ENCODE results near the gene LCE3E.
"Not testable (repeated sequence)": the region's sequence is repeated elsewhere in the genome, so short reads cannot be mapped to it uniquely, and the experiment has no call there.

LCE3E gene

GRCh38 chr1:152577168-152577567, 10.6 kb upstream of the LCE3E start:
- Histone ChIP-seq H3K27me3 (ENCODE audit: insufficient read depth, low read length, poor library complexity) (peaks cover 9% of the 10 kb centered on the region), H3K4me2 (ENCODE audit: insufficient read depth, low read length) (no peak overlapping the region), H3K4me1 (ENCODE audit: insufficient read depth, low read length) (no peaks in the 10 kb centered on the region), H2AFZ (ENCODE audit: low read depth, low read length) (no peak overlapping the region), H3K79me2 (ENCODE audit: insufficient read depth, low read length) (no peaks in the 10 kb centered on the region), H3K4me3 (ENCODE audit: low read depth in 1 of 2, low read length in 2 of 2) (no peak overlapping the region), H3K9me3 (ENCODE audit: insufficient read depth, low read length, severe bottlenecking) (no peaks in the 10 kb centered on the region), H3K27ac (ENCODE audit: low read length) (no peak overlapping the region), H4K20me1 (ENCODE audit: insufficient read depth, low read length) (no peaks in the 10 kb centered on the region), H3K36me3 (ENCODE audit: insufficient read depth, low read length) (no peaks in the 10 kb centered on the region), H3K9ac (ENCODE audit: low read depth, low read length) (no peak overlapping the region)
- DNase-seq (no peak), ATAC-seq (ENCODE audit: insufficient read depth, low read depth) (no peak)
- TF ChIP-seq CTCF (IDR thresholded peaks at IDR 0.05; ENCODE audit: borderline replicate concordance, extremely low read depth, low read length, poor library complexity, severe bottlenecking), result no peak
- no peak for TF ChIP-seq EZH2 (IDR thresholded peaks at IDR 0.05; ENCODE audit: borderline replicate concordance, low read depth, low read length, severe bottlenecking)

DNA sequence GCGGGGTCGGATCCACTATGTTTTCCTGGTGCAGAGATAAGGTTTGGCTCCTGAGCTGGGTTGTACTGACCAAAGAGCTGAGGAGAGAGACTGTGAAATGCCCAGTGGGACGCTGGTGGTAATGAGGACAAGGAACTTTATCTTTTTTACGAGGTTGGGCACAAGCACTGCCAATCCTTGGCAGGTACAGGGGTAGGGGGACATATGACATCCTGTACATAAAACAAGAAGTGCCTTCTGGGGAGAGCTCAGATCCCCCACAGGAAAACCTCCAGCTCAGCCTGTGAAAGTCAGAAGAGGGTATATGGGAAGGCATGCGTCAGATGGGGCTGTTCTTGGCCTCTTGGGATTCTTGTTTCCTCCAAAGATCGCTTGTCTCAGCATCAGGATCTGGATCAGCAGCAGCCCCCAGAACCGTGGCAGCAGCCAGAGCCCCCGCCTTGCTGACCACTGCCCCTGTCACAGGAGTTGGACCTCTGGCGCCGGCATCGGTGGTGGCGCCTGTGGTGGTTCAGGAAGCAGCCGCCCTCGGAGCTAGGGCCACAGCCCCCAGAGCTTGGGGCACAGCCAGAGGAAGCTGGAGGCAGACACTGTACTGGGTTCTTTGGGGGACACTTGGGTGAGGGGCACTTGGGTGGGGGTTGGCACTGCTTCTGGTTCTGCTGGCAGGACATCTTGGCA, 905 bp downstream of the LCE3E start:
- H3K4me2 ChIP-seq (ENCODE audit: insufficient read depth, low read length), result no peak overlapping the region
- ATAC-seq (ENCODE audit: insufficient read depth, low read depth), result no peak
- H3K27ac ChIP-seq (ENCODE audit: low read length), result no peak overlapping the region
- no peaks in the 10 kb centered on the region for H3K36me3 ChIP-seq (ENCODE audit: insufficient read depth, low read length)
- no peaks in the 10 kb centered on the region for H3K4me1 ChIP-seq (ENCODE audit: insufficient read depth, low read length)
- no peaks in the 10 kb centered on the region for H3K27me3 ChIP-seq (ENCODE audit: insufficient read depth, low read length, poor library complexity)
- no peaks in the 10 kb centered on the region for H4K20me1 ChIP-seq (ENCODE audit: insufficient read depth, low read length)
- DNase-seq, result no peak
- H3K4me3 ChIP-seq (ENCODE audit: low read depth in 1 of 2, low read length in 2 of 2), result no peak overlapping the region
- TF ChIP-seq CTCF (IDR thresholded peaks at IDR 0.05; ENCODE audit: borderline replicate concordance, extremely low read depth, low read length, poor library complexity, severe bottlenecking), result no peak
- TF ChIP-seq EZH2 (IDR thresholded peaks at IDR 0.05; ENCODE audit: borderline replicate concordance, low read depth, low read length, severe bottlenecking), result no peak
- no peaks in the 10 kb centered on the region for H3K9me3 ChIP-seq (ENCODE audit: insufficient read depth, low read length, severe bottlenecking)
- no peaks in the 10 kb centered on the region for H3K79me2 ChIP-seq (ENCODE audit: insufficient read depth, low read length)
- H3K9ac ChIP-seq (ENCODE audit: low read depth, low read length), result no peak overlapping the region
- no peak overlapping the region for H2AFZ ChIP-seq (ENCODE audit: low read depth, low read length)

- H3K27me3 ChIP-seq (ENCODE audit: insufficient read depth, low read length, poor library complexity), result no peaks in the 10 kb centered on the region
- ATAC-seq (ENCODE audit: insufficient read depth, low read depth), result no peak
- no peak overlapping the region for H3K9ac ChIP-seq (ENCODE audit: low read depth, low read length)
- H2AFZ ChIP-seq (ENCODE audit: low read depth, low read length), result no peak overlapping the region
- no peak overlapping the region for H3K4me3 ChIP-seq (ENCODE audit: low read depth in 1 of 2, low read length in 2 of 2)
- no peaks in the 10 kb centered on the region for H3K36me3 ChIP-seq (ENCODE audit: insufficient read depth, low read length)
- H4K20me1 ChIP-seq (ENCODE audit: insufficient read depth, low read length), result no peaks in the 10 kb centered on the region
- DNase-seq, result no peak
- H3K4me2 ChIP-seq (ENCODE audit: insufficient read depth, low read length), result no peak overlapping the region
- H3K9me3 ChIP-seq (ENCODE audit: insufficient read depth, low read length, severe bottlenecking), result no peaks in the 10 kb centered on the region
- no peaks in the 10 kb centered on the region for H3K79me2 ChIP-seq (ENCODE audit: insufficient read depth, low read length)
- H3K27ac ChIP-seq (ENCODE audit: low read length), result no peak overlapping the region
- H3K4me1 ChIP-seq (ENCODE audit: insufficient read depth, low read length), result no peaks in the 10 kb centered on the region
- no peak for TF ChIP-seq EZH2 (IDR thresholded peaks at IDR 0.05; ENCODE audit: borderline replicate concordance, low read depth, low read length, severe bottlenecking)
- TF ChIP-seq CTCF (IDR thresholded peaks at IDR 0.05; ENCODE audit: borderline replicate concordance, extremely low read depth, low read length, poor library complexity, severe bottlenecking), result no peak
These were observed 1.5 kb downstream of the LCE3E start for GRCh38 chr1:152565115-152565514.

- H4K20me1 ChIP-seq (ENCODE audit: insufficient read depth, low read length); H3K4me3 ChIP-seq (ENCODE audit: low read depth in 1 of 2, low read length in 2 of 2); H3K9ac ChIP-seq (ENCODE audit: low read depth, low read length); H3K36me3 ChIP-seq (ENCODE audit: insufficient read depth, low read length); H3K79me2 ChIP-seq (ENCODE audit: insufficient read depth, low read length); H3K27ac ChIP-seq (ENCODE audit: low read length); H3K27me3 ChIP-seq (ENCODE audit: insufficient read depth, low read length, poor library complexity); H3K4me2 ChIP-seq (ENCODE audit: insufficient read depth, low read length); ATAC-seq (ENCODE audit: insufficient read depth, low read depth); H2AFZ ChIP-seq (ENCODE audit: low read depth, low read length); DNase-seq; H3K4me1 ChIP-seq (ENCODE audit: insufficient read depth, low read length); H3K9me3 ChIP-seq (ENCODE audit: insufficient read depth, low read length, severe bottlenecking): not testable (repeated sequence)
These were observed 18.2 kb downstream of the LCE3E start for GRCh38 chr1:152548358-152548757.

All from DND-41 (cell line).